ENCODE results near the gene HYKK. TPM values are rescaled to one million over a fixed set of nuclear protein-coding genes. Genes with fewer than 3 reads are reported as not detected.

The HYKK gene
- total RNA-seq, 1 experiment from 2014 or later = 3.1 TPM

DNA sequence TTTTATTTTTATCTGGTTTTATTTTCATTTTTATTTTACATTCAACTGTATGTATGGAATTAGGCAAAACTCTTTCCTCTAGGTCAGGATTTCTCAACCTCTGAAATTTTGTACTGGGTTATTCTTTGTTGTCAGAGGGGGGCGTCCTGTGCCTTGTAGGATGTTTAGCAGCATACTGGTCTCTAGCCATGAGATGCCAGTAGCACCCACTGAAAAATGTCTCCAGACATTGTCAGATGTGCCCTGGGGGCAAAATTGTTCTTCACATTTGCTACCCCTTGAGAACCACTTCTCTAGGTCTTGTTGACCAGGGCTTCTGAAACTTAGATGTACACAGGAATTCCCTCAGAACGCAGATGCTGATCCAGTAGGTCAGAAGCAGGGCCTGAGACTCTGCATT, 63.3 kb downstream of the HYKK start:
- Mint-ChIP-seq H3K27me3 (ENCODE audit: low read depth) (no peaks in the 10 kb centered on the region), H3K4me3 (no peak overlapping the region), H3K27ac (no peak overlapping the region), H3K9me3 (no peaks in the 10 kb centered on the region), H3K4me1 (peaks cover 12 to 17% of the 10 kb centered on the region in 2 experiments), H3K36me3 (ENCODE audit: insufficient read depth in 1 of 3, low read depth in 3 of 3) (peaks cover 0 to 3% (median 1%) of the 10 kb centered on the region in 3 experiments; a peak in 3 of 7 replicates)
- H4K5ac ChIP-seq (ENCODE audit: insufficient read length, low read depth, low read length) = no peak overlapping the region
- WGBS (ENCODE audit: extremely low coverage, insufficient read length, low lambda C conversion rate) = no CpG with 5 or more reads among the region's 2 CpGs
- H4K91ac ChIP-seq (ENCODE audit: insufficient read length, low read depth, low read length) = no peak overlapping the region
- H4K8ac ChIP-seq (replicated peaks; ENCODE audit: insufficient read length, low read depth, low read length) = no peak overlapping the region
- peaks cover 3% of the 10 kb centered on the region; the same call in 1 of the 2 replicates for H3K79me2 ChIP-seq (ENCODE audit: insufficient read depth, low read length)
- no peak overlapping the region for H2BK15ac ChIP-seq (ENCODE audit: low read depth, low read length)
- peaks cover 6% of the 10 kb centered on the region for H3K23me2 ChIP-seq (ENCODE audit: insufficient read length, low read depth, low read length, poor library complexity, severe bottlenecking)
- H2BK20ac ChIP-seq (ENCODE audit: low read depth, low read length, poor library complexity, severe bottlenecking) = no peak overlapping the region
- no peak overlapping the region for H2BK120ac ChIP-seq (ENCODE audit: low read depth, low read length, poor library complexity, severe bottlenecking)
- H3K18ac ChIP-seq (ENCODE audit: insufficient read length, low read depth, low read length) = no peak overlapping the region
- no peak overlapping the region for H2BK12ac ChIP-seq (ENCODE audit: insufficient read length, low read depth, low read length)
- H3T11ph ChIP-seq (ENCODE audit: low read length) = no peak overlapping the region
- no peak overlapping the region for H2AK5ac ChIP-seq (ENCODE audit: insufficient read length, low read length)
- no peak overlapping the region for H2BK5ac ChIP-seq (ENCODE audit: insufficient read length, low read length)
- no peak for DNase-seq
- no peak overlapping the region for H3K27ac ChIP-seq (ENCODE audit: insufficient read length, low read depth, low read length)
- no peak overlapping the region for H3K23ac ChIP-seq (ENCODE audit: insufficient read length, low read depth, low read length)
- H3K79me1 ChIP-seq (ENCODE audit: insufficient read depth, low read depth, low read length, poor library complexity, severe bottlenecking) = no peaks in the 10 kb centered on the region
- TF ChIP-seq, protein P1, sequence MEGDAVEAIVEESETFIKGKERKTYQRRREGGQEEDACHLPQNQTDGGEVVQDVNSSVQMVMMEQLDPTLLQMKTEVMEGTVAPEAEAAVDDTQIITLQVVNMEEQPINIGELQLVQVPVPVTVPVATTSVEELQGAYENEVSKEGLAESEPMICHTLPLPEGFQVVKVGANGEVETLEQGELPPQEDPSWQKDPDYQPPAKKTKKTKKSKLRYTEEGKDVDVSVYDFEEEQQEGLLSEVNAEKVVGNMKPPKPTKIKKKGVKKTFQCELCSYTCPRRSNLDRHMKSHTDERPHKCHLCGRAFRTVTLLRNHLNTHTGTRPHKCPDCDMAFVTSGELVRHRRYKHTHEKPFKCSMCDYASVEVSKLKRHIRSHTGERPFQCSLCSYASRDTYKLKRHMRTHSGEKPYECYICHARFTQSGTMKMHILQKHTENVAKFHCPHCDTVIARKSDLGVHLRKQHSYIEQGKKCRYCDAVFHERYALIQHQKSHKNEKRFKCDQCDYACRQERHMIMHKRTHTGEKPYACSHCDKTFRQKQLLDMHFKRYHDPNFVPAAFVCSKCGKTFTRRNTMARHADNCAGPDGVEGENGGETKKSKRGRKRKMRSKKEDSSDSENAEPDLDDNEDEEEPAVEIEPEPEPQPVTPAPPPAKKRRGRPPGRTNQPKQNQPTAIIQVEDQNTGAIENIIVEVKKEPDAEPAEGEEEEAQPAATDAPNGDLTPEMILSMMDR (conservative IDR thresholded peaks at IDR 0.05) = peak; percentile 29; the same call in 1 of the 3 replicates
- H4K20me1 ChIP-seq (ENCODE audit: control insufficient read depth, insufficient read depth, insufficient read length) = no peaks in the 10 kb centered on the region
- H2AFZ ChIP-seq (ENCODE audit: low read length) = no peak overlapping the region
- no peaks in the 10 kb centered on the region for H3K27me3 ChIP-seq (ENCODE audit: insufficient read depth, low read length)
- no peak overlapping the region for H3K14ac ChIP-seq (ENCODE audit: insufficient read depth, low read length)
- H3K9me3 ChIP-seq (ENCODE audit: control insufficient read depth, low read depth, low read length) = no peaks in the 10 kb centered on the region
- H3K9ac ChIP-seq (ENCODE audit: extremely low read depth, insufficient read length, low read length) = no peak overlapping the region
- H3K4me2 ChIP-seq (ENCODE audit: insufficient read depth, insufficient read length, low read length) = no peak overlapping the region
- H3K4me1 ChIP-seq (ENCODE audit: insufficient read depth, low read length) = no peaks in the 10 kb centered on the region
- H3K56ac ChIP-seq (ENCODE audit: insufficient read length, low read depth, low read length) = no peak overlapping the region
- no peak overlapping the region for H3K4ac ChIP-seq (ENCODE audit: low read depth, low read length)
